GM12801 (cell line): ENCODE data around the gene CTCF.

Experiments used
- TF ChIP-seq, protein P1 (sequence below): IDR thresholded peaks from one replicate; pipeline ENCODE4 v1.5.1; 2011; ENCODE audit warnings: control low read depth; ENCODE audit not compliant: insufficient read length; ENCODE audit errors: extremely low read depth

The CTCF gene

DNA sequence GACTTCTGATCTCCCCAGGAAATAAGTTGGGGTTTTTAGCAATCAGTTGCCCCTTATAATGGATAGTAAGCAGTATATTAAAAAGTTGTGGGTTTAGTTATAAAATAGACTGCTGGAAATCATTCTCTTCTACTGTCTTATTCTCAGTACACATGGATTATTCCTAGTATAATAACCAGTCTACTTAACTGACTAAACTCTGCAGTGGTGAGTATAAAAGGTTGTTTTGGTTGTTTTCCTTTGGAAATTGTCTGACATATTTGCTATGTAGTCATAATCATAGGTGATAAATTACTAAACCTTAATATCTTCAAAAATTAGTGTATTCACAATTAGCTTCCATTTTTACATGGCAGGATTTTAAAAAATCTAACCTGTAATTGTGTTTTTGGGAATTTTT, 31.4 kb downstream of the CTCF start:
- TF ChIP-seq, protein P1, sequence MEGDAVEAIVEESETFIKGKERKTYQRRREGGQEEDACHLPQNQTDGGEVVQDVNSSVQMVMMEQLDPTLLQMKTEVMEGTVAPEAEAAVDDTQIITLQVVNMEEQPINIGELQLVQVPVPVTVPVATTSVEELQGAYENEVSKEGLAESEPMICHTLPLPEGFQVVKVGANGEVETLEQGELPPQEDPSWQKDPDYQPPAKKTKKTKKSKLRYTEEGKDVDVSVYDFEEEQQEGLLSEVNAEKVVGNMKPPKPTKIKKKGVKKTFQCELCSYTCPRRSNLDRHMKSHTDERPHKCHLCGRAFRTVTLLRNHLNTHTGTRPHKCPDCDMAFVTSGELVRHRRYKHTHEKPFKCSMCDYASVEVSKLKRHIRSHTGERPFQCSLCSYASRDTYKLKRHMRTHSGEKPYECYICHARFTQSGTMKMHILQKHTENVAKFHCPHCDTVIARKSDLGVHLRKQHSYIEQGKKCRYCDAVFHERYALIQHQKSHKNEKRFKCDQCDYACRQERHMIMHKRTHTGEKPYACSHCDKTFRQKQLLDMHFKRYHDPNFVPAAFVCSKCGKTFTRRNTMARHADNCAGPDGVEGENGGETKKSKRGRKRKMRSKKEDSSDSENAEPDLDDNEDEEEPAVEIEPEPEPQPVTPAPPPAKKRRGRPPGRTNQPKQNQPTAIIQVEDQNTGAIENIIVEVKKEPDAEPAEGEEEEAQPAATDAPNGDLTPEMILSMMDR = no peak

DNA sequence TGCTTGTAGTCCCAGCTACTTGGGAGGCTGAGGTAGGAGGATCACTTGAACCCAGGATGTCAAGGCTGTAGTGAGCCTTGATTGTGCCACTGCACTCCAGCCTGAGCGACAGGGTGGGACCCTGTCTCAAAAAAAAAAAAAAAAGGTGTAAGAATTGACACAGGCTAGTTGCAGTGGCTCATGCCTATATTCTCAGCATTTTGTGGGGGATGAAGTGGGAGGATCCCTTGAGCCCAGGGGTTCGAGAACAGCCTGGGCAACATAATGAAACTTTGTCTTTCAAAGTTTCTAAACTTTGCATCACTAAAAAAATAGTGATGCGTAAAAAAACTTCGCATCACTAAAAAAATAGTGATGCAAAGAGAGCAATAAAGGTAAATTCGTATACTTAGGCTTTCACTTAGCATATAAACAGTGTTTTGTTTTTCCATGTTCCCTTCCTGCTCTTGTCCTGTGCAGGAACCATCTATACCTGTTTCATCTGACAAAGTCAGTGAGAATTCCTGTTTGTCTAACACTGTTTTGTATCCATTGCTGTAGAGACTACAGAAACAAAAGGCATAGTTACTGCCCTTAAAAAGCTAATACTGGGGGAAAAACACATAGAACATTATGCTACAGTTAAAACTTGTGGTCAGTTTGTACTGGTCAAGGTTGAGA, 32.1 kb downstream of the CTCF start:
- TF ChIP-seq, protein P1 = no peak

DNA sequence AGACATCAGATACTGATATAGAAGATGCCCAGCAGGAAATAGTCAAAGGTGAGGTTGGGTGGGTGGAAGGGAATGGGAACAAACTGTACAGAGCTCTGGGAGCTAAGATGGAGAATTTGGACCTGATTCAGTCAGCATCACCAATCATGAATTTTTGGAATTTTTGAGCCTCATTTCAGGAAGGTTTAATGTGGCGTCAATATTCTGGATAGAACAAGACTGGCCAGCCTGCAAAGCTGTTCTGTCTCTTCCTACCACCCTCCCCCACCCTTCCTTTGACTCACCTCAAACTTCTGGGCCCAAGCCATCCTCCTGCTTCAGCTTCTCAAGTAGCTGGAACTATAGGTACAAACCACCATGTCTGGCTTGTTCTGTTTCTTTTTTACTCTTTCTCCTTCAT, 32.6 kb downstream of the CTCF start:
- TF ChIP-seq, protein P1 = no peak

DNA sequence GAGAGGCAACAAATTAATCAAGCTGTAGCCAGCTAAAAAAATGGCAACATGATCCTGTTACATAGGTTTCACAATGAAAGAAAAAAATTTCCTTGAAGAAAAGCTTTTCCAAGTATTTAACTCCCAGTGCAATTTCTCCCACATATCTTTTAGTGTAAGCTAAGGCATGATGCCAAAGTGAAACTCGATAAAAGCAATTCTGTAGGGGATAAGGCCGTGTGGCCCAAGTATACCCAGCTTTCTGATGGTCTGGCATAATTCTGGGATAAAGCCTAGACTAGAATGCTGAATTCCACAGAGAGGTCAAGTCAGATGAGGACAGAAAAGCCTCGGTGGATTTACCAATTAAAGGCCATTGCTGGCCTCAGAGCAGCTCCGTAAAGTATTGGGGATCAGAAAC, 36.2 kb downstream of the CTCF start:
- TF ChIP-seq, protein P1 = no peak

DNA sequence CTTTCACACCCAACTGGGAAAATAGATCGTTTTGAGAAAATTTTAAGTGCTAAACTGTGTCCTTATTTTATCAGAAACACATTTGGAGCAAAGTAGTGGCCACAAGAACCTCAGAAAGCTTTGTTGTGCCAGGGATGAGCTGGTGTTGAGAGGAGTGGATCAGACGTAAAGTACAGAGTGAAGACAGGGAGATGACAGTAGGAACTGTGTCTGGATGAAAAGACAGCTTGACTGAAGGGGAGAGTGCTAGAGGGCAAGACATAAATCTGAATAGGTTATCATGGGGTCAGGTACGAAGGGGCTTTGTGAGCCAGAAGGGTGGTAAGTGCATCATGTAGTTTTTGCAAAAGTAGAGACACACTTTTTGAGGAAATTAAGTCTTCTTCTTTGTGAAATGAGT, 43.3 kb downstream of the CTCF start:
- TF ChIP-seq, protein P1 = no peak

DNA sequence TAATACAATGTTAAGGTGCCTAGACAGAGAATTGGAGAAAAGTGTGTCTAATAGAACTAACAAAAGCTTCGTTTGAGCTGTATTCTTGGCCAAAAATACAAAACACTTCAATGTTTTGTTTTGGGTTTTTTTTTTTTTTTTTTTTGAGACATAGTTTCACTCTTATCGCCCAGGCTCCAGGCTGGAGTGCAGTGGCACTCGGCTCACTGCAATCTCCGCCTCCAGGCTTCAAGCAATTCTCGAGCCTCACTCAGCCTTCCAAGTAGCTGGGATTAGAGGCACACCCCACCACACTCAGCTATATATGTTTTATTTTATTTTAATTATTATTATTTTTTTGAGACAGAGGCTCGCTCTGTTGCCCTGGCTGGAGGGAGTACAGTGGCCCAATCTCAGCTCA, 44.3 kb downstream of the CTCF start:
- TF ChIP-seq, protein P1 = no peak

DNA sequence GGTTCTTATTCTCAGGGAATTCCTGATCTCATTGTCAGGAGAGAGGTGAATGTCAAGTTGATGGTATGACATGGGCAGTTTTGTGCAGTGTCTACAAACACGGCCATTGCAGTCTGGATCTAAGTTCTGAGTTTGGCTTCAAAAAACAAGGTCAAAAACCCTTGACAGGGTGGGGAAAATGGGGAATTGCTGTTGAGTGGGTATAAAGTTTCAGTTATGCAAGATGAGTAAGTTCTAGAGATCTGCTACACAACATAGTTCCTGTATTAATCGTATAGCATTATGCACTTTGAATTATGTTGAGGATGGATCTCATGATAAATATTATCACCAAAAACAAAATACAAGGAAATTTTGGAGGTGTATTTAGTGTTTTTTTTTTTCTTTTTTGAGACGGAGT, 46.0 kb downstream of the CTCF start:
- TF ChIP-seq, protein P1 = no peak
